Measurements from ENCODE around the gene SLC37A1.
A peak's percentile ranks its signal among the peaks of the same experiment; 100 is the strongest.

SLC37A1 gene

GRCh38 chr21:42472521-42472920, 41.1 kb upstream of the SLC37A1 start:
- no peak for DNase-seq (ENCODE audit: low spot score)
- ChIA-PET CTCF (no interaction called here), POLR2A (ENCODE audit: low non-redundant PET) (interaction anchor here (0.7 kb wide), 1 partner anchor 39 kb away, joined by 4 read pairs; no protein-coding TSS in a partner anchor)
- no peak for TF ChIP-seq CTCF (conservative IDR thresholded peaks at IDR 0.05; ENCODE audit: low read depth)
- no peak overlapping the region for H3K27ac ChIP-seq

DNA sequence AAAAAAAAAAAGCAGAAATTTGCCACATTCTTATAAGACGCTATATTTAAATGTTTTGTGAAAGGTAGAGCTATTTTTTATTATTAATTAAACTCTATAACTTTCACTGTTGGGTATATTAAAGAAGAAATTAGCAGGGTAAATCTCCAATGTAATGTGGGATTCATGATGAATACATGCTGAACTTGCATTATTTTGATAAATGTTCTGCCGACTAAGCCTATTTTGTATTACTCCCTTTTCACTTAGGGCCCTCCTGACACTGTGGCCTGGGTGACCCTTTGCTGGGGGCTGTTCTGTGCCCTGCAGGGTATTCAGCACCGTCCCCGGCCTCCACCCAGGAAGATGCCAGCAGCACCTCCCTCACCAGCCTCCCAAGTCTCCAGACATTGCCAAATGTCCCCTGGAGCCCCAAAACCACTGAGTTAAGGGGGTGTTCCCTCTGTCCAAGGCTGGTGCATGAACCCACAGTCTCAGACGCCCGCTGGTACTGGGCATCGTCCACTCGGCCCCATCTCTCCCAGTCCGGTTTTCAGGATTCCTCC, 40.1 kb upstream of the SLC37A1 start:
- DNase-seq (ENCODE audit: low spot score) = no peak
- CTCF ChIA-PET = no interaction called here
- TF ChIP-seq CTCF (conservative IDR thresholded peaks at IDR 0.05; ENCODE audit: low read depth) = no peak

GRCh38 chr21:42474043-42474831, 39.4 kb upstream of the SLC37A1 start:
- ChIA-PET POLR2A (ENCODE audit: low non-redundant PET) (no interaction called here), CTCF (no interaction called here)
- peak overlapping the region; percentile 64 for H3K27ac ChIP-seq
- TF ChIP-seq CTCF (conservative IDR thresholded peaks at IDR 0.05; ENCODE audit: low read depth) = no peak
- DNase-seq (ENCODE audit: low spot score) = peak; percentile 83

More for the DNA sequence above, 40.1 kb upstream of the SLC37A1 start:
- H3K27ac ChIP-seq = peak overlapping the region; percentile 64
- POLR2A ChIA-PET (ENCODE audit: low non-redundant PET) = no interaction called here

- ChIA-PET POLR2A (ENCODE audit: low non-redundant PET) (no interaction called here), CTCF (no interaction called here)
- peak overlapping the region; percentile 64 for H3K27ac ChIP-seq
- TF ChIP-seq CTCF (conservative IDR thresholded peaks at IDR 0.05; ENCODE audit: low read depth) = no peak
- peak; percentile 23 for DNase-seq (ENCODE audit: low spot score)
These were observed 38.6 kb upstream of the SLC37A1 start for GRCh38 chr21:42475036-42475435.

- CTCF ChIA-PET = interaction anchor here (0.6 to 0.8 kb wide), 2 partner anchors 9 to 16 kb away, joined by 3 read pairs; no protein-coding TSS in a partner anchor
- no peak for DNase-seq (ENCODE audit: low spot score)
- no peak for TF ChIP-seq CTCF (conservative IDR thresholded peaks at IDR 0.05; ENCODE audit: low read depth)
- no peak overlapping the region for H3K27ac ChIP-seq
- POLR2A ChIA-PET (ENCODE audit: low non-redundant PET) = no interaction called here
These were observed 37.9 kb upstream of the SLC37A1 start for GRCh38 chr21:42475526-42476387.

All from RWPE1 (cell line).